Kidney capillary endothelial cell (primary cell): ENCODE results near the gene ZNF554.
"Not testable (repeated sequence)": the region's sequence is repeated elsewhere in the genome, so short reads cannot be mapped to it uniquely, and the experiment has no call there.

ENCODE experiments used
- DNase-seq: peaks from one replicate; pipeline ENCODE4 v3.0.0-alpha.2; 2018; ENCODE audit warnings: low spot score

The ZNF554 gene

GRCh38 chr19:2790557-2791271 lies 29.0 kb upstream of the ZNF554 start:
- DNase-seq = no peak

GRCh38 chr19:2791440-2791839 lies 28.2 kb upstream of the ZNF554 start:
- DNase-seq = no peak

- DNase-seq = no peak
These were observed 27.8 kb upstream of the ZNF554 start for GRCh38 chr19:2791876-2792275.

GRCh38 chr19:2792666-2793065 lies 27.0 kb upstream of the ZNF554 start:
- DNase-seq = not testable (repeated sequence)

GRCh38 chr19:2793126-2793525 lies 26.5 kb upstream of the ZNF554 start:
- no peak for DNase-seq

GRCh38 chr19:2793577-2793976 lies 26.1 kb upstream of the ZNF554 start:
- no peak for DNase-seq

- no peak for DNase-seq
These were observed 23.6 kb upstream of the ZNF554 start for GRCh38 chr19:2795827-2796658.

GRCh38 chr19:2796659-2797266 lies 22.9 kb upstream of the ZNF554 start:
- no peak for DNase-seq

GRCh38 chr19:2797280-2797679 lies 22.4 kb upstream of the ZNF554 start:
- no peak for DNase-seq

- DNase-seq = no peak
These were observed 21.4 kb upstream of the ZNF554 start for GRCh38 chr19:2798158-2798685.

- no peak for DNase-seq
These were observed 20.9 kb upstream of the ZNF554 start for GRCh38 chr19:2798733-2799132.

GRCh38 chr19:2799273-2800020 lies 20.2 kb upstream of the ZNF554 start:
- DNase-seq = no peak

- no peak for DNase-seq
These were observed 19.2 kb upstream of the ZNF554 start for GRCh38 chr19:2800506-2800905.

GRCh38 chr19:2802826-2803225 lies 16.8 kb upstream of the ZNF554 start:
- DNase-seq = no peak

GRCh38 chr19:2803486-2804155 lies 16.0 kb upstream of the ZNF554 start:
- DNase-seq = no peak

- no peak for DNase-seq
These were observed 15.3 kb upstream of the ZNF554 start for GRCh38 chr19:2804156-2805004.

GRCh38 chr19:2805261-2805900 lies 14.3 kb upstream of the ZNF554 start:
- no peak for DNase-seq

- no peak for DNase-seq
These were observed 13.5 kb upstream of the ZNF554 start for GRCh38 chr19:2805991-2806649.

GRCh38 chr19:2806736-2807378 lies 12.8 kb upstream of the ZNF554 start:
- DNase-seq = no peak
